Left lung (tissue), 10 donors: Measurements from ENCODE around the gene MMRN1. TPM values are rescaled to one million over a fixed set of nuclear protein-coding genes. Genes with fewer than 3 reads are reported as not detected.

Experiments
- ATAC-seq: fragments of 200-7000 bp; cut with Tn5 transposase; one replicate; pipeline ENCODE4 v1.9.1; 2020; ENCODE audit warnings: moderate library complexity
- DNase-seq, 4 donors: peaks; one replicate each; pipeline ENCODE4 v3.0.0-alpha.2; 2013 to 2020
- H3K27ac ChIP-seq, 2 donors: fragments of 200-600 bp; sonication (generic) in 1 of 2; one replicate each; pipeline versions ENCODE4 v1.5.0 to v1.8.0; 2020 to 2021
- H3K27me3 ChIP-seq, 2 donors: fragments of 200-600 bp; sonication (generic) in 1 of 2; one replicate each; pipeline versions ENCODE4 v1.5.0 to v1.8.0; 2020 to 2021
- H3K36me3 ChIP-seq, 2 donors: fragments of 200-600 bp; sonication (generic) in 1 of 2; one replicate each; pipeline versions ENCODE4 v1.5.0 to v1.8.0; 2020 to 2021
- H3K4me1 ChIP-seq, 2 donors: fragments of 200-600 bp; one replicate each; pipeline ENCODE4 v1.8.0; 2021
- H3K4me3 ChIP-seq, 2 donors: fragments of 200-600 bp; sonication (generic) in 1 of 2; one replicate each; pipeline versions ENCODE4 v1.5.0 to v1.8.0; 2020 to 2021; ENCODE audit warnings: mild to moderate bottlenecking in 1 of 2
- H3K9me3 ChIP-seq, 2 donors: fragments of 200-600 bp; sonication (generic) in 1 of 2; one replicate each; pipeline versions ENCODE4 v1.5.0 to v1.8.0; 2020 to 2021
- CTCF ChIP-seq, 2 donors: fragments of 200-600 bp; sonication (generic) in 1 of 2; IDR thresholded peaks; one replicate each; pipeline versions ENCODE4 v1.5.0 to v1.8.0; 2021; ENCODE audit warnings: antibody characterized with exemption in 2 of 2
- intact Hi-C, 2 donors: fragments of 100-400 bp; cut with DNase I; formaldehyde crosslinking; loops; one replicate each; pipeline versions ENCODE4 v1.11.2 to v1.14.2; 2022
- polyA plus RNA-seq, 6 donors: library from polyadenylated mRNA; unstranded; fragments of 120-200 nt; gene quantifications; one replicate each; pipeline ENCODE4 v1.2.1, GENCODE V29; 2013; ENCODE audit not compliant: insufficient read length in 6 of 6
- total RNA-seq, 2 donors: library from RNA; stranded (reverse); fragmentation: NEBNext Ultra II Directional; extraction: Animal tissue kit (Norgen Biotek cat#: 25700); gene quantifications; one replicate each; pipeline ENCODE4 v1.2.1, GENCODE V29; 2021
- donor health status: DM: no; HTN: yes; CAD: no.
- donor health status: DM: no; HTN: no; CAD: no.

The MMRN1 gene
- total and polyA plus RNA-seq, 8 donors: 19.4 to 62.1 (median 28.7) TPM

- Histone ChIP-seq H3K4me1 (no peaks in the 10 kb centered on the region), H3K4me3 (no peak overlapping the region), H3K27me3 (no peaks in the 10 kb centered on the region), H3K36me3 (no peaks in the 10 kb centered on the region), H3K9me3 (no peaks in the 10 kb centered on the region), H3K27ac (no peak overlapping the region)
- ATAC-seq (no peak), DNase-seq (no peak)
- TF ChIP-seq CTCF (IDR thresholded peaks at IDR 0.05): no peak
- intact Hi-C loops: no loop called here
Observed at GRCh38 chr4:90002441-90003062, 107.9 kb downstream of the MMRN1 start.

Other genes with a start within 250 kb of the MMRN1 start
- 10 to 100 TPM in 1 of 2 donors, 1 to 10 TPM in 1; 6.6 to 19.7 TPM for gene SNCA, start 57.7 kb upstream of the MMRN1 start, total RNA-seq
- gene SNCA, start 57.7 kb upstream of the MMRN1 start, polyA plus RNA-seq: 10 to 100 TPM; 41.2 to 75.7 (median 55.1) TPM
- 1 to 10 TPM; 5.2 to 9.0 TPM for gene CCSER1, start 232.5 kb downstream of the MMRN1 start, total RNA-seq
- gene CCSER1, start 232.5 kb downstream of the MMRN1 start, polyA plus RNA-seq: 1 to 10 TPM; 2.0 to 4.5 (median 3.8) TPM